ENCODE measurements around the gene EPG5.

DNA sequence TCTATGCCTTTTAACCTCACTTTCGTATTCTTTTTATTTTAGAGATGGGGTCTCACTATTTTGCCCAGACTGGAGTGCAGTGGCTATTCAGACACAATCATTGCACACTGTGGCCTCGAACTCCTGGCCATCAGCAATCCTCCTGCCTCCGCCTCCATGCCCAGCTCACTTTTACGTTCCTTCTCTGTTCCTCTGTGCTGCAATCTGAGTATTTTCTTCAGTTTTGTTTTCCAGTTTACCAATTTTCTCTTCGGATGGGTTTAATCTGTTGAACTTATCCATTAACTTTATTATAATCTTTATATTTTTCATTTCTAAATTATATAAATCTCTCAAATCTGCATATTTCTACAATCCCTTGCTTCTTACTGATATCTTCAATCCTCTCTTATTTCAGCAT, 103.0 kb downstream of the EPG5 start:
- TF ChIP-seq, protein P1, sequence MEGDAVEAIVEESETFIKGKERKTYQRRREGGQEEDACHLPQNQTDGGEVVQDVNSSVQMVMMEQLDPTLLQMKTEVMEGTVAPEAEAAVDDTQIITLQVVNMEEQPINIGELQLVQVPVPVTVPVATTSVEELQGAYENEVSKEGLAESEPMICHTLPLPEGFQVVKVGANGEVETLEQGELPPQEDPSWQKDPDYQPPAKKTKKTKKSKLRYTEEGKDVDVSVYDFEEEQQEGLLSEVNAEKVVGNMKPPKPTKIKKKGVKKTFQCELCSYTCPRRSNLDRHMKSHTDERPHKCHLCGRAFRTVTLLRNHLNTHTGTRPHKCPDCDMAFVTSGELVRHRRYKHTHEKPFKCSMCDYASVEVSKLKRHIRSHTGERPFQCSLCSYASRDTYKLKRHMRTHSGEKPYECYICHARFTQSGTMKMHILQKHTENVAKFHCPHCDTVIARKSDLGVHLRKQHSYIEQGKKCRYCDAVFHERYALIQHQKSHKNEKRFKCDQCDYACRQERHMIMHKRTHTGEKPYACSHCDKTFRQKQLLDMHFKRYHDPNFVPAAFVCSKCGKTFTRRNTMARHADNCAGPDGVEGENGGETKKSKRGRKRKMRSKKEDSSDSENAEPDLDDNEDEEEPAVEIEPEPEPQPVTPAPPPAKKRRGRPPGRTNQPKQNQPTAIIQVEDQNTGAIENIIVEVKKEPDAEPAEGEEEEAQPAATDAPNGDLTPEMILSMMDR (IDR thresholded peaks at IDR 0.05) = no peak
- TF ChIP-seq POLR2A (IDR thresholded peaks at IDR 0.05) = no peak
